Measurements from ENCODE around the gene CKB. TPM values are rescaled to one million over a fixed set of nuclear protein-coding genes. Genes with fewer than 3 reads are reported as not detected.

CKB gene
- total and polyA plus RNA-seq, 10 donors, result 8.0 to 28.4 (median 16.1) TPM

DNA sequence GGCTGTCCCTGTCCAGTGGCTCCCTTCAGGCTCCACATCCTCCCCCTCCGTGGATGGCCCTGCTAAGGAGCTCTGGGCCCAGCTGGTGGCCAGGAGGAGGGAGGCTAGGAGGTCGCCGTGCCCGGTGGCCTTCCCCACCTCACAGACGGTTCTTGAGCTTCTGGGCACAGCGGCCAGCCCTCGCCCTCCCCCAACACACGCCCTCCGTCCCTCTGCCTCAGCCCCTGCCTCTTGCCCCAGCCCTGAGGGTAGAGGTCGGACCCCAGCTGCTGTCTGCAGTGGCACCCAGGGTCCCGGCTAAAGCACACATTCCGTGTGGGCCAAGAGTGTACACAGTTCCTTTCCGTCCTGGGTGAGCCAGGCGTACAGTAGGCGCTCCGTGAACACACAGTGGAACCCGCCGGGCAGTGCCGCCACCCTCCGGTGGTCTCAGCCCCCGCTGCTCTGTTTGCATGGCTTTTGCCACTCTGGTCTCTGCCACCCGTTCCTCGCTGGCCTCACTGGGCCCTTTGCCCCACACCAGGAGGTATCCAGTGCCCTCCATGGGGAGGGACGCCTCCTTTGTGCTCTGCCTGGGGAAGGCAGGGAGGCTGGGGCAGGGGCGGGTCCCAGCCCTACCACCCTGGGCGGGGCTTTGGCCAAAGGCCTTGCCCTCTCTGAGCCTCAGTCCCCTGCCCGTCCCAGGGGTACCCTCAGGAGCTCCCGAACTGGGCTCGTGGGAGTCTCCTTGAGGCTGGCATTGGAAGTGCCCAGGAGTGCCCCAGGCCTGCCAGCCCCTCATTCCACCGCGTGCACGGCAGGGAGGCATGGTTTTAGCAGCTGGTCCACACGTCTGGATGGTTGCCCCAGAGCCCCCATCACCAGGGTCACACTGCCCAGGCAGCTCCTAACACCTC lies 19.3 kb upstream of the CKB start:
- Histone ChIP-seq H3K27ac (no peak overlapping the region), H3K9me3 (no peaks in the 10 kb centered on the region), H3K27me3 (replicated peaks in 1 of 7) (peaks cover 0 to 68% (median 5%) of the 10 kb centered on the region in 7 donors), H3K36me3 (peaks cover 0 to 1% (median 0%) of the 10 kb centered on the region in 6 donors), H3K4me3 (no peak overlapping the region), H3K4me1 (peaks cover 0 to 49% (median 18%) of the 10 kb centered on the region in 6 donors)
- intact Hi-C loops (cut with DNase I; ENCODE audit: low total_unique reads), result no loop called here
- DNase-seq, result no peak
- TF ChIP-seq, protein P1, sequence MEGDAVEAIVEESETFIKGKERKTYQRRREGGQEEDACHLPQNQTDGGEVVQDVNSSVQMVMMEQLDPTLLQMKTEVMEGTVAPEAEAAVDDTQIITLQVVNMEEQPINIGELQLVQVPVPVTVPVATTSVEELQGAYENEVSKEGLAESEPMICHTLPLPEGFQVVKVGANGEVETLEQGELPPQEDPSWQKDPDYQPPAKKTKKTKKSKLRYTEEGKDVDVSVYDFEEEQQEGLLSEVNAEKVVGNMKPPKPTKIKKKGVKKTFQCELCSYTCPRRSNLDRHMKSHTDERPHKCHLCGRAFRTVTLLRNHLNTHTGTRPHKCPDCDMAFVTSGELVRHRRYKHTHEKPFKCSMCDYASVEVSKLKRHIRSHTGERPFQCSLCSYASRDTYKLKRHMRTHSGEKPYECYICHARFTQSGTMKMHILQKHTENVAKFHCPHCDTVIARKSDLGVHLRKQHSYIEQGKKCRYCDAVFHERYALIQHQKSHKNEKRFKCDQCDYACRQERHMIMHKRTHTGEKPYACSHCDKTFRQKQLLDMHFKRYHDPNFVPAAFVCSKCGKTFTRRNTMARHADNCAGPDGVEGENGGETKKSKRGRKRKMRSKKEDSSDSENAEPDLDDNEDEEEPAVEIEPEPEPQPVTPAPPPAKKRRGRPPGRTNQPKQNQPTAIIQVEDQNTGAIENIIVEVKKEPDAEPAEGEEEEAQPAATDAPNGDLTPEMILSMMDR (IDR thresholded peaks at IDR 0.05 in 8 of 11, conservative IDR thresholded peaks at IDR 0.05 in 3 of 11), result no peak
- TF ChIP-seq POLR2AphosphoS5 (IDR thresholded peaks at IDR 0.05), result peak in 1 of 3 donors; percentile 21
- TF ChIP-seq POLR2A (IDR thresholded peaks at IDR 0.05), result no peak
- 65 to 81% (median 75%) methylated on average over 18 to 33 of the region's 33 CpGs for WGBS, 5 donors

DNA sequence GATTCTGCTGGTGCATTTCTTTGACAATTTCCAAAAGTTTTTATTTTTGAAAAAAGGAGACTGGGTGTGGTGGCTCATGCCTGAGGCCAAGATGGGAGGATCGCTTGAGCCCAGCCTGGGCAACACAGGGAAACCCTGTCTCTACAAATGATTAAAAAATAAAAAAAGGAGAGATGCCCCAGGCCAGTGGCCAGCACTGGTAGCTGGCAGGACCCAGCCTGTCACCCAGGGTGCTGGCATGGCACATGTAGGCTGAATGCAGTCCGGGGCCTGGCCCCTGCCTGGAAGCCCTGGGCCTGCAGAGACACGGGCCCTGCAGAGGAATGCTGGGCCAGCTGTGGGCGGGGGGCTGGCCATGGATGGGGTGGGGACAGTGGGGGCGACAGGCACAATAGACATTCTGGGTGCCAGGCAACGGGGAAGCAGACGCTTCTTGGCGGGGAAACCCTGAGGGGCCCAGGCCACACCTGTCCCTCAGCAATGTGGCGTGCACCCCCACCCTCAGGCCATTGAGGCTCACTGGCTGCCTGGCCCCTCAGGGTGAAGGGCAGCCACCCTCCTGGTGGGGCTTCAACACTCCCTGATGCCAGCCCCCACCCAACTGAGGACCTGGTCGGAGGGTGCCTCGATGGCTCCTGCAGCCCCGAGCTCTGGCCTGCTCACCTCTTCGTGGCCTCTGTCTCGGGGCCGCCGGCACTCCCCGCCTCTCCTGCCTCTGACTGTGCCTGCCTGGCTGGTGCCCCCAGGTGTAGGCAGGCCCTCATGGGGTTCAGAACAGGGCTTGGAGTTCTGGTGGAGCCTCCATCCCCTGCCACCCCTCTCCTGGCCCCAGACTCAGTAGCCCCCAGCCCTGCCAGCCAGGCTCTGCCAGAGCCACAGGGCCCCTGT lies 18.4 kb upstream of the CKB start:
- Histone ChIP-seq H3K4me1 (peaks cover 0 to 40% (median 11%) of the 10 kb centered on the region in 6 donors), H3K9me3 (no peaks in the 10 kb centered on the region), H3K4me3 (no peak overlapping the region), H3K27me3 (replicated peaks in 1 of 7) (peaks cover 0 to 68% (median 5%) of the 10 kb centered on the region in 7 donors), H3K27ac (peak overlapping the region in 1 of 8 donors; percentile 21), H3K36me3 (peaks cover 0 to 10% (median 0%) of the 10 kb centered on the region in 6 donors)
- DNase-seq, result no peak
- 52 to 73% (median 68%) methylated on average over 9 to 17 of the region's 17 CpGs for WGBS, 5 donors
- TF ChIP-seq POLR2AphosphoS5 (IDR thresholded peaks at IDR 0.05), result peak in 1 of 3 donors; percentile 10
- TF ChIP-seq, protein P1 (IDR thresholded peaks at IDR 0.05 in 8 of 11, conservative IDR thresholded peaks at IDR 0.05 in 3 of 11), result no peak
- intact Hi-C loops (cut with DNase I; ENCODE audit: low total_unique reads), result no loop called here

DNA sequence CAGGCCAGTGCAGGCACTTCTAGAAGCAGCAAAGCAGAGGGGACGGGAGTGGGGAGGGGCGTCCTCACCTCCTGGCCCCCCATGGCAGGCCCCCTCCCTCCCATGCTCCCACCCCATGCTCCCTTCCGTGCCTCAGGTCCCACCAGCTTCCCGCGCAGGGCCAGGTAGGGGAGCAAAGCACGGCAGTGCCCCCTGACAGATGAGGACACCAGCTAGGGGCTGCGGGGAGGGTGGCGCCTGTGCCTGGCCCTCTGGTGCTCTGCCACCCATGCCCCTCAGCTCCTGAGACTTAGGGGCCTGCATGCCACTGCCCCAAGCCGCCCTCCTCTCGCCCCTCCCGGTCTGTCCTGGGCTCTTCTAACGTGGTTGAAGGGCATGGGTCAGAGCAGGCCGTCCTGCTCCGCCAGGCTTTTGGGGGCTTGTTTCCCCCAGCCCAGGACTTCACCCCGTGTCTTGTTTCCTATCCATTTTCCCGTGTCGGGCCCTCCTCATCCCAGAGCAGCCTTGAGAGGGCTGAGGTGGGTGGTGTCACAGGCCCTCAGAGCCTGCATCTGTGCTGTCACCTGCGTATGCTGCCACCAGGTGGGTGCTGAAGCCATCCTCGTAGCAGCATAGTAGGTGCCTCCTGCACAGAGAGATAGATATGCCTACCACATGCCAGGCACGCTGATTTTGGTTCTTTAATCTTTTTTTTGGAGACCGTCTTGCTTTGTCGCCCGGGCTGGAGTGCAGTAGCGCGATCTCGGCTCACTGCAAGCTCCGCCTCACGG lies 16.6 kb upstream of the CKB start:
- 59 to 76% (median 65%) methylated on average over 21 to 28 of the region's 28 CpGs for WGBS, 5 donors
- Histone ChIP-seq H3K27me3 (replicated peaks in 1 of 7) (peaks cover 0 to 63% (median 5%) of the 10 kb centered on the region in 7 donors), H3K36me3 (peaks cover 0 to 28% (median 13%) of the 10 kb centered on the region in 6 donors), H3K9me3 (no peaks in the 10 kb centered on the region), H3K4me3 (no peak overlapping the region), H3K4me1 (peaks cover 0 to 36% (median 10%) of the 10 kb centered on the region in 6 donors), H3K27ac (no peak overlapping the region)
- DNase-seq, result no peak
- TF ChIP-seq POLR2A (IDR thresholded peaks at IDR 0.05) (no peak), POLR2AphosphoS5 (IDR thresholded peaks at IDR 0.05) (peak in 1 of 3 donors; percentile 15)
- TF ChIP-seq, protein P1 (IDR thresholded peaks at IDR 0.05 in 8 of 11, conservative IDR thresholded peaks at IDR 0.05 in 3 of 11), result no peak
- intact Hi-C loops (cut with DNase I; ENCODE audit: low total_unique reads), result no loop called here
